HG02870 (cell line): Measurements from ENCODE around the gene ASIP.
"Not testable (repeated sequence)": the region's sequence is repeated elsewhere in the genome, so short reads cannot be mapped to it uniquely, and the experiment has no call there.

ENCODE experiments used
- ATAC-seq: cut with Tn5 transposase; IDR thresholded peaks from one replicate; pipeline ENCODE4 v1.9.1; 2021; ENCODE audit warnings: mild to moderate bottlenecking, moderate library complexity; ENCODE audit not compliant: unreplicated experiment

The ASIP gene, protein sequence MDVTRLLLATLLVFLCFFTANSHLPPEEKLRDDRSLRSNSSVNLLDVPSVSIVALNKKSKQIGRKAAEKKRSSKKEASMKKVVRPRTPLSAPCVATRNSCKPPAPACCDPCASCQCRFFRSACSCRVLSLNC

DNA sequence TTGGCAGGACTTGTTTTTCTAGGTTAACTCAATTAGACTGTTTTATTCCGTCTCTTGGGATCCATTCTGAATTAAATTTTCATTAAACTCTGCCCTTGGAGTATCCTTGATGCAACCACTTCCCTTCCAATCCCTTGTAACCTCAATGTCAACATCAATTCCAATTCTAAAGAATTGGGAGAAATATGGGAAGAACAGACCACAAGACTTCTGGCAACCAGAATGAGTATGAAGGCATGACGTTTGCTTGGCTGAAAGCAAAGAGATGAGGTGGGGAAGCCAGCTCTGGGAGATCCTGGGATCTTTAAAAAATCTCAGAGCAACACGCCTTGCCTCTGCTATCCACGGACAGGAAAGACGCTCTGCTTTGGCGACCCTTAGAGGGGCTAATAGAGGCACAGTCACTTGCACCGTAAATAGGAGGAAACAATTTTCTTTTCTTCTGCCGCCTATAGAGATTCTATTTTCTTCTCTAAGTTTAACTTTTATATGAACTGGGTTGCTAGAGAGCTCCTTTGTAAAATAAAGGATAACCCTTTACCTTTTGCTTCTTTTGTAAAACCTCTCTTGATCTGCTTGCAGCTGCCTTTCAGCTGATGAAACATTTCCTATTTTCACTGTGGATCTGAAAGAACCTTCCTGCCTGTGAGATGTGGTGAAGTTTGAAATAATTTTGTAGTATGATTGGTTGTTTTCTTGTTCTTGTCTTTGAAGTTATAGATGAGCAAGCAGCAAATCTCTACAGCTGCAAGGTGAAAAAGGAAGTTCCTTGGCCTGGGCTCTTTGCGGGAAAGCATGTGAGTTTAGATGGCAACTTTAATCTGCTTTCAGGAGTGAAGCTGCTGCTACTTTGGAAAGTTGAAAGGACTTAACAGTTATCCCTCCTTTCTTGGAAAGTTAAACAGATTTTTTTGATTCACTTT lies at the start of gene ASIP:
TSS of gene ASIP (plus strand) at position 731 of the 923 bp plus-strand sequence. CDS start 18,952 bp downstream, outside the sequence.
- no peak for ATAC-seq

DNA sequence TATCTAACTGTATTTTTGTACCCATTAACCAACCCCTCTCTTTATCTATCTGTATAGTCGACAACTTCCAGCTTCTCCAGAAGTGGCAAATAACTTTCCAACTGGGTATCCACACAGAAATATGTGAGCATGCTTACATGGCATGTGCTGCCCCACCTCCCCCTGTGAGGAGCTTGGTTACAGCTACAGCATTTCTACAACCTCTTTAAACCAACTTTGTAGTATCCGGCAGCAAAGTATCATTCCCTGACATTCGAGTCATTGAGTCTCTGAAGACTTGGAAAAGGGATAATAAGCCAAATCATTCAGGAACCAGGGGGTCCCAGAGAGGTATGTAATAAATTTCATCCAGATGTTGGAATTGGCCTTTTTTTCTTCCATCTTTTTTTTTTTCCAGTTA lies 48.2 kb upstream of the ASIP start:
- ATAC-seq: no peak

DNA sequence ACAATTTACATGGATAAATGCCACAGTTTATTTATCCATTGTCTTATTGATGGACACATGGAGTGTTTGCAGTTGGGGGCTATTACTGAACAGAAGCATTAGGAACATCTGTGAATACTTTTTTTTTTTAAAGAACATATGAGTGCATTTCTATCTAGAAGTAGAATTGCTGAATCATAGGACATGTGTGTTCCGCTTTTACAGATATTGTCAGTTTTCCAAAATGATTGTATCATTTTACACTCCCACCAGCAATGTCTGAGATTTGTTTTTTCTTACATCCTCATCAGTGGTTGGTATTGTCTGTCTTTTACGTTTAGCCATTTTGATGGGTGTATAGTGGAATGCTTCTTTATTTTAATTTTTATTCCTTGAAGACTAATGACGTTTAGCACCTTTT lies 42.0 kb upstream of the ASIP start:
- no peak for ATAC-seq

DNA sequence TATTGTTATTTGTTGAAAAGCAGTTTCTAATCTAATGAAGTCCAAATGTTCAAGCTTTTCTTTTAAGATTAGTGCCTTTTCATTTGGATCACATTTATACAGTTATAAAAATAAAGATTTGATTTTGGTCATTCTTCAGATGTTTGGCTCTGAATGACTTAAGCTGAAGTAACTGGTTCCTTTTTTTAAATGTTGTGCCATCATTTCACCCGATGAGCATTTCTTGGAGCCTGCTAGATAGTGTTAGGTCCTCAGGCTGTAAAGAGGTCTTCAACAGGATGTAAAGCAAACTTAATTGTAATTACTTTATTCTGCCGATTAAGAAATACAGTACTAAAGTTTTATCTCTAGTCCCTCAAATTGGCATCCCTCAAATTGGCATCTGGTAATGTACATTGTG lies 41.2 kb upstream of the ASIP start:
- ATAC-seq: no peak

DNA sequence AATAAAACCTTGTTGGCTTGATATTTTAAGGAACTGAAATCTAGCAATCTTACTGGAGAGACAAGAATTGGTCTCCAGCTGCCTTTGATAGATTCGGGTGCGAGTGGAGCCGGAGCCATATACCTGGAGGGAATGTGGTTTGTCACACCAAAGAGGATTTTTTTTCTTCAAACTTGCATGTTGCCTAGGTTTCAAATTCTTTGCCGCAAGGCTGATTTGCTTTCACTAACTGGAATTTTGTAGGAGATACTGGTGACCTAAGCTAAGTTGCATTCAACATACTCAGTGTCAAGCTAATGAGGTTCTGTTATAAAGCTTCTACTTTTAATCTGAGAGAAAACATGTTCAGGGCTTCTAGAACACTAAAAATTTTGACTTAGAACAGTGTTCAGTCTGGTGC lies 39.7 kb upstream of the ASIP start:
- ATAC-seq: no peak

DNA sequence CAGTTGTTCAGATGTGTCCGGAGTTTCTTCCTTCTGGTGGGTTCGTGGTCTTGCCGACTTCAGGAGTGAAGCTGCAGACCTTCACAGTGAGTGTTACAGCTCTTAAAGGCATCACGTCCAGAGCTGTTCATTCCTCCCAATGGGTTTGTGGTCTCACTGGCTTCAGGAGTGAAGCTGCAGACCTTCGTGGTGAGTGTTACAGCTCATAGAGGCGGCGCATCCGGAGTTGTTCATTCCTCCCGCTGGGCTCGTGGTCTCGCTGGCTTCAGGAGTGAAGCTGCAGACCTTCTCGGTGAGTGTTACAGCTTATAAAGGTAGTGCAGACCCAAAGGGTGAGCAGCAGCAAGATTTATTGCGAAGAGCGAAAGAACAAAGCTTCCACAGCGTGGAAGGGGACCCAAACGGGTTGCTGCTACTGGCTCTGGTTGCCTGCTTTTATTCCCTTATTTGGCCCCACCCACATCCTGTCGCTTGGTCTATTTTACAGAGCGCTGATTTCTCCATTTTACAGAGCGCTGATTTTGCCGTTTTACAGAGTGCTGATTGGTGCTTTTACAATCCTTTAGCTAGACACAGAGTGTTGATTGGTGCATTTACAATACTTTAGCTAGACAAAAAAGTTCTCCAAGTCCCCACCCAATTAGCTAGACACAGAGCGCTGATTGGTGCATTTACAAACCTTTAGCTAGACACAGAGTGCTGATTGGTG lies 35.9 kb upstream of the ASIP start:
- ATAC-seq: not testable (repeated sequence)

DNA sequence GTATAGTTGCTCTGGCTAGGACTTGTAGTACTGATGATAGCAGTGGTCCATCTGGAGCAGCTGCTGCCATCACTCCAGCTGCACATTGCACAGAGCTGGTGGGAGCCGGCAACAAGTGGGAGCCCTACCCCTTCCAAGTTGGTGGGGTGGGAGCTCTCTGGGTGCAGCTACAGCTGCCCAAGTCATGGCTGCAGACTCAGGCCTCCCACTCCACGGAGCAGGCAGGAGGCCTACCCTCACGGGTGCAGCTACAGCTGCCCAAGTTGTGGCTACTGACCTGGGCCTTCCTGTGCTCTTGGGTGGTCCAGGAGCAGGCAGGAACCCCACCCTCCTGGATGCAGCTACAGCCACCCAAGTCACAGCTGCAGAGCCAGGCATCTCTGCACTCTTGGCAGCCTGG lies 32.1 kb upstream of the ASIP start:
- ATAC-seq: no peak

DNA sequence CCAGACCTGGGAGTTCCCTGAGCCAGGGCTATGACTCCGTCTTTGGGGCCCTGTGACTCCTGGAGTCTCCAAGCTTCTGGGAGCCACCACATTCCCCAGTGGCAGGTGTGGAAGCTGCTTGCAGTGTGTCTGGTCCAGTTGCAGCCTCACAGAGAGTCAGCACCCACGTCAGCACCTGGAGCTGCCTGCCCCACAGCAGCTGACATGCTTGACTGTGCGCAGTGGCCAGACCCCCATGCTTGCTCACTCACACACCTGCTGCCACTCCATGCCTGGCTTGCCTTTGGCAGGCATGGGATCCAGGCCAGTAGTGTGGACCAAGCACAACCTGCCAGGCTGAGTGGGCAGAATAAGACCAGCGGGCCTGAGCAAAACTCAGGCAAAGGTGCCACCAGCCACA lies 31.0 kb upstream of the ASIP start:
- no peak for ATAC-seq

DNA sequence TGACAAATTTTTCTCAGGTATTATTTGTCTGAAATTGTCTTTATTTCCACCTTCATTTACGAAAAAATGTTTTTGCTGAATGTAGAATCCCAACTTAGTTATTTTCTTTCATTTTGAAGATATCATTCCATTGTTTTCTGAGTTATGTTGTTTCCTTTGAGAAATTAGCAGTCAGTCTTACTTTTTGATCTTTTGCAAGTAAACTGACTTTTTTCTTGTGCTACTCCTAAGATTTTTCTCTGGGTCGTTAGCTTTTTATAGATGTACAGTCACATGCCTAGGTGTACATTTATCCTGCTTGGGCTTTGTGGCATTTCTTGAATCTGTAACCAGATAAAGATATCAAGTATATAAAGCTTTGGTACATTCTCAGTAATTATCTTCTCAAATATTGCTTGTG lies 29.6 kb upstream of the ASIP start:
- ATAC-seq: no peak

DNA sequence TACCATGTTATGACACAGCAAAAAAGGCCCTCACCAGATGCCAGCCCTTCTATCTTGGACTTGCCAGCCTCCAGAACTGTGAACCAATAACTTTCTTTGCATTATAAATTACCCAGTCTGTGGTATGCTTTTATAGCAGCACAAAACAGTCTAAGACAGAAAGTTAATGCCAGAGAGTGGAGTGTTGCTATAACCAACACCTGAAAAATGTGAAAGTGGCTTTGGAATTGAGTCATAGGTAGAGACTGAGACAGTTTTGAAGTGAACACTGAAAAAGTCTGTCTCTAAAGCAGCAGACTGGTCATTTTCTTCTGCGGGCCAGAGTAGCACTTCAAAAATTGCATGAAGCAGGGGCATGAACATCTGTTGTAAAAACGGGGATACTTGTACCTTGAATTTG lies 28.0 kb upstream of the ASIP start:
- no peak for ATAC-seq

DNA sequence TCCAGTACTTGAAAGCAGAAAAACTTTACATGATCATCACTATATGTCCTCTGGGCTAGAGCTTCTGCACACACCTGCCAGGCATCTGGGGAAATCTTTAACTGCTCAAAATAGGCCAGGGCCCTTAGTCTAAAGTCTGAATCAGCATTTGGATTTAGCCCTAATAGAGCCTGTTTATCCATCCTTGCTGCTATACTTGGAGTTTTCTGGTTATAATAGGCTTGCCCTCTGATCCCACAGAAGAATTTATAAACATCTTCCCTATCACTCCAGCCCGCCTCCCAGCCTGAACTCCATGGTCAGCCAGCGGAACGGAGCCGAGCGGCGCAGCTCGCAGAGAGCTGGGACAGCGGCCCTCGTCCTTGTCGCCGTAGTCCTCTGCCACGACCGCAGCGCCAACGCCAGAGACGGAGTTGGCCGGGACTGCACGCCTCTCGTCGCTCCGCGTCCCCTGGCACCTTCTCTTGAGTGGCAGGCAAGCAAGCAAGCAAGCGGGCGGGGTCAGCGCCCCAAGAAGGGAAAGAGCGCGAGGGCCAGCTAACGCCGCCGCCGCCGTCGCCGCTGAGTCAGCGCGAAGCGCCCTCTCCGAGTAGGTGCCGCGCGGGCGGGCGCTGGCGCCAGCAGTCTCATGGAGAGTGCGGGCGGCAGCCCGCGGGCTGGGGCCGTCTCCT lies 25.4 kb upstream of the ASIP start:
- no peak for ATAC-seq

DNA sequence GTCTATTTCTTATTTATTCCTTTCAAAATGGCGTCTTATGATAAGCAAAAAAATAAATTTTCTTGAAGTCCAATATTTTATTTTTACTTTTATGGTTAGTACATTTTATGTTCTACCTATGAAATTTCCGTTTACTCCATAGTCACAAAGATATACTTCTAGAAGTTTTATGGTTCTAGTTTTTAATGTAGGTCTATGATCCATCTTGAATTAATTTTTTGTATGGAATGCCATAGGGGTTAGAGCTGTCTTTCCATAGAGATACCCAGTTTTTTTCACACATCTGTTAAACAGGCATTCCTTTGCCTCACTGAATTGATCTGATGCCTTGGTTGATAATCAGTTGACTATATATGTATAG lies 24.9 kb upstream of the ASIP start:
- no peak for ATAC-seq

DNA sequence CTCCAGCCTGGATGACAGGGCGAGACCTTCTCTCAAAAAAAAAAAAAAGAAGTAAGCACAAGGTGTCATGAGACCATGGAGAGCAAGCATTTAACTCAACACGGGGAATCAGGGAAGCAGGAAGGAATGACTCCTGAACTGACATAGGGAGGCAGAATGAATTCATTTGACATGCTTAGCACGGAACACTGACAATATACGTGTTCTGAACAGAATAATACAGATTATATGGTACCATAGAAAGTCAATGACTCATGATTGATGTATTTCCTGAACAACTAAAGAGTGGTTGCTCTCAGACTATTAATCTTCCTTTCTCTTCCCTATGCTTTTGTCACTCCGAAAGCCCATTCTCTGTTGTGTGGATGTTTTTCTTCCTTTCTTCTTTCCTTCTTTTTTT lies 20.7 kb upstream of the ASIP start:
- no peak for ATAC-seq

DNA sequence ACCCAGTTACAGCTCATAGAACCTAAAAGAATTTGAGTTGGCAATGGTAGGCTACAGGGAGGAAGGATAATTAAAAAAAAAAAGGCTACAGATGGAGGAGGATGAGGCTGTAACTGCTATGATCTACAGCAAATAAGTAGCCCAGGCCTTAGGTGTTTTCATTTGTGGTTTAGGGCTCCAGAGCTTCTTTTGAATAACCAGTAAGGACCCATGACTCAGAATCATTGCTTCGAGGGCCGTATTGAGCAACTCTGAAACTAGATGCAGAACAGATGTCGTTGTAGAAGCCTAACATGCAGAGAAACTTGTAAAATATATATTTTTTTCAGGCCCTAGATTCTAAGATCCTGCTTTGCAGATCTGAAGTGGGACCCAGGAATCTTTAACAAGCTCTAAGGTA lies 19.0 kb upstream of the ASIP start:
- no peak for ATAC-seq

DNA sequence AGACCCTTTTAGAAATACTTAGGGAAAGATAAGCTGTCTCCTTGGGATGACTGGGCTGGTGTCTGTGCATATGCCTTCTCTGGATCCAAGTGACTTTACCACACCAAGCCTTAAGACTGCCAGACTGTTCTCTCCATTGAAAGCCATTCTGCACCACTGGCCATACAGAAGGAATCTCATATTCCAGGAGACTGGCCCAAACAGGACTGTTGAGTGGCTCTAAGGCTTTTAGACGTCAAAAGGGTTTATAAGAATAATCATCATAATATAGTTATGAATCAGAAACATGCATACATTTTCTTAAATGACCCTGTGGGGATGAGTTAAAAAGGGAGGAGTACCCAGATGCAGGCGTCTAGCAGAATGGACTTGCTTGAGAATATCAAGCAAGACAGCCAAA lies 17.0 kb upstream of the ASIP start:
- ATAC-seq: not testable (repeated sequence)

DNA sequence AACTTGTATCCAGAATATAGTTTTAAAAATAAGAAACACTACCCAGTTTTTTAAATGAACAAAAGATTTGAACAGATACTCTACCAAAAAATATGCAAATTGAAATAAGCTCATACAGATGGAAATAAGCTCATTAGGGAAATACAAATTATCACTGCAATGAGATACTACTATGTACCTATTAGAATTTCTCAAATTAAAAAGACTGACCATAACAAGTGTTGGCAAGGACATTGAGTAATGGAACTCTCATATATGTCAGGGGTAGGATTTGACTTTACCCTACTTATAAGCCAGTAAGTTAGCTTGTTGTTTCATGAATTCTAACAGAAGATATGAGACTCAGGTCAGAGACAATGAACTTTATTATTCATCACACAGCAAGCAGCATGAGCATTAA lies 9.6 kb upstream of the ASIP start:
- no peak for ATAC-seq

DNA sequence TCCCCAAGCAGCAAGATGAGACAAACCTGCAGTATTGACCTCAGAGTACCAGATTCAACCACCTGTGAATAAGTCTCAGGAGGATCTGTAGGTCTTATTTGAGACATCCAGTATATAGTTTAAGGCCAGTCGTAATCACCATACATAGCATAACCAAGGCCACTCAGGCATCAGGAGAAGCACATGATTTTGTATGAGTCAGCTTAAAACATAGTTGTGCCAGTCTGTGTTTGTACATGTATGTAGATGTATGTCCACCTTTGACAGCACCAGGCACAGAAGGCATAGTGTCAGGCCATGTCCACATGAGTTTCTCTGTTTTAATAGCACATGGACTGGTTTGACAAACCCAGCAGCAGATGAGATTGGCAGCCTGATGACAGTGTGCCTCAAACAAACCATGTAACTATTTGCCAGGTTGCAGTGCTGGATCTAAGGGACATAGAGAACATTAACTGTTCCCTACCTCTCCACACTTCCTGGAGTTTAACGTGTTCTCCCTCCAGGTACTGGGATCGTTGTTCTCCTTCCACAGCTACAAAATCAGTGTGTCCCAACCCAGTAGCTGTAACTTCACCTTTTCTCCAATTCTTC lies 8.6 kb upstream of the ASIP start:
- ATAC-seq: no peak

DNA sequence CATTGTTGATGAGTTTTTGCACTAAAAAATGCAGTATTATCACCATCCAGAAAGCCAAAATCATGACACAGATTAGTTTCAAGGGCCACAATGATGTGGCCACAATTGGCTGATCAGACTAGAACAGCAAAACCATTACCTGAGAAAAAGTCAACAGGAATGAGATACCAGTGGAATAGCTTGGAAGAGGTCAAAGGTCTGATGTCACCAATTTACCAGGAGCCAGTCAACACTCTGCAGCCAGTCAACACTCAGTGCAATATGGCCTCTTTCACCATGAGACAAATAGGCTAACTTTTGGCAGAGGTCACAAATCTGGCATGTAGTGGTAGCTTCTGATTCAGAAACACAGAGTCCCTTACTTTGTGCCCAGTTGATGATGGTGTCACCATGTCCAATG lies 7.5 kb upstream of the ASIP start:
- ATAC-seq: no peak

DNA sequence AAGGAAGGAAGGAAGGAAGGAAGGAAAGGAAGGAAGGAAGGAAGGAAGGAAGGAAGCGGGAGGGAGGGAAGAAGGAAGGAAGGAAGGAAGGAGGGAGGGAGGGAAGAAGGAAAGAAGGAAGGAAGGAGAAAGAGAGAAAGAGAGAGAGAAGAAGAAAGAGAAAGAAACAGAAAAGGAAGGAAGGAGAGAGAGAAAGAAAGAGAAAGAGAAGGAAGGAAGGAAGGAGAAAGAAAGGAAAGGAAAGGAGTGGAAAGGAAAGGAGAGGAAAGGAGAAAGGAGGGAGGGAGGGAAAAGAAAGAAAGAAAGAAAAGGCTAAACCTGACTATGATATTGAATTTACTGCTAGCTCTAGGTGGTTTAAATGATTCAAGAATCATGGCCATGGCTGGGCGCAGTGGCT lies 5.3 kb upstream of the ASIP start:
- ATAC-seq: no peak

DNA sequence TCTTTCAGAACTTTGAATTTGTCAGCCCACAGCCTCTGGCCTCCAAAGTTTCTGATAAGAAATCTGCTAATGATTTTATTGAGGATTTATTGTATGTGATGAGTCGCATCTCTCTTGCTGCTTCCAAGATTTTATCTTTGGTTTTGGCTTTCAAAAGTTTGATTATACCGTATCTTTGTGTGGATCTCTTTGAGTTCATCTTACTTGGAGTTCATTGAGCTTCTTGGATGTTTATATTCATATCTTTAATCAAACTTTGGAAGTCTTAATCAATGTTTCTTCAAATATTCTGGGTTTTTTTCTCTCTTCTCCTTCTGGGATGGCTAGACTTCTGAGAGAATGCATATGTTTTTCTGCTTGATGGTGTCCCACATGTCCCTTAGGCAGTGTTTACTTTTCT lies 3.3 kb upstream of the ASIP start:
- no peak for ATAC-seq

DNA sequence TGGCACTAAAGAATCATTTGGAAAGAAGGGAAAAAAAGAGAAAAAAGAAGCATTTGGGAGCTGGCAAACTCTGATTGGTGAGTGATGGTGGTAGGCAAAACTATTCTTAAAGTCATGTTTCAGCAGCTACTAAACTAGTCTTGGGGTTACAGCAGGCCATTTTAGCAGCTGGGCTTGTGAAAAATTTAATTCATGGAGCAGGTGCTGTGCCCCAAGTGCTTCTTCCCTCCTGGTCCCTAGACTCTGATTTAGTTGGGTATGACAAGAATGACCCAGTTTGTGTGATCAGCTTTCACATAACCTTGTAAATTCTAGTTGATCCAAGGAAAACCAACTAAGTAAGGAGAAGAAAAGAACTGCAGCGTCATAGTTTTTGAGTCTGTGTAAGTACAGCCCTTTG lies 1.1 kb upstream of the ASIP start:
- ATAC-seq: no peak
